ENCODE measurements around the gene CHSY1. TPM values are rescaled to one million over a fixed set of nuclear protein-coding genes. Genes with fewer than 3 reads are reported as not detected.

The CHSY1 gene
- total and polyA plus RNA-seq, 2 experiments from 2014 or later: 5.2 to 31.3 TPM

DNA sequence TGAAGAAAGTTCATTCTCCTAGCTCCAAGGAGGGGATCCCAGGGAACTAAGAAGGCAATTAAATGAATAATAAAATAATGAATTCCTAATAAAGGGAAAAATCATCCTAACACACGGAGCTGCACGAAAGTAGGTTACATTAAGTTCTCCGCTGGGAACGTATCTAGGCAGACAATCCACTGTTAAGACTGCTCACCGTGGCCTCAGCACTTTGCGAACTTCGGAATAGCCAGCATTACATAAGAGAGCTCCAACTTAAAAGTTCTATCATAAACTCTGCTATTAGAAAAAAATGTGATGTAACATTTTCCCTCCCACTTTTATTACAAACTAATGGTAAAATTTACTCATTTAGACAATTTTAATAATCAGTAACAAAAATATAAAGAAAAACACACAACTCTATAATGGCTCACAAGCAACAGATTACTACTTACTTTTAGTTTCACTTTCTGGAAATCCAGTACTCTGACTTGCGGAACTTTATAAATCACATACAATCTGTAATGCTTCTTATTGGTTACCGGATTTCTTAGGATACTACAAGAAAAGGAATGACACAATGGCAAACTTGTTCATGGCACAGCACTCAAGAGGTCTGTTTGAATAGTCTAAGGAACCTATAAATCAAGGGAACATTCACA lies 34.7 kb upstream of the CHSY1 start:
- Histone ChIP-seq H3K4me1 (ENCODE audit: insufficient read depth) (no peaks in the 10 kb centered on the region), H3K27me3 (replicated peaks; ENCODE audit: insufficient read depth) (no peaks in the 10 kb centered on the region), H3K4me3 (no peak overlapping the region), H3K9ac (no peak overlapping the region), H3K79me2 (ENCODE audit: insufficient read depth) (peaks cover 65% of the 10 kb centered on the region), H3K9me2 (ENCODE audit: insufficient read depth) (no peaks in the 10 kb centered on the region), H3K36me3 (ENCODE audit: low read depth) (peaks cover 65% of the 10 kb centered on the region), H3K27ac (no peak overlapping the region), H3F3A (ENCODE audit: insufficient read depth) (0 out of 2 replicates have a peak, but pooled peaks cover 17% of the 10 kb centered on the region), H2AFZ (no peak overlapping the region), H3K9me3 (ENCODE audit: low read depth) (no peaks in the 10 kb centered on the region), H3K4me2 (ENCODE audit: unreplicated experiment) (no peak overlapping the region), H4K20me1 (ENCODE audit: insufficient read depth) (0 out of 2 replicates have a peak, but pooled peaks cover 5% of the 10 kb centered on the region)
- WGBS, 2 experiments (ENCODE audit: low coverage in 1 of 2, low lambda C conversion rate in 2 of 2, missing lambda C conversion rate in 2 of 2): 87 to 88% methylated on average over 9 of the region's 9 CpGs
- no peak for DNase-seq
- no peak for TF ChIP-seq EZH2 (IDR thresholded peaks at IDR 0.05; ENCODE audit: insufficient read depth, poor library complexity, severe bottlenecking)
- TF ChIP-seq EZH2phosphoT487 (IDR thresholded peaks at IDR 0.05; ENCODE audit: insufficient read depth, low read depth): no peak
- in situ Hi-C loops (cut with MboI): no loop called here

DNA sequence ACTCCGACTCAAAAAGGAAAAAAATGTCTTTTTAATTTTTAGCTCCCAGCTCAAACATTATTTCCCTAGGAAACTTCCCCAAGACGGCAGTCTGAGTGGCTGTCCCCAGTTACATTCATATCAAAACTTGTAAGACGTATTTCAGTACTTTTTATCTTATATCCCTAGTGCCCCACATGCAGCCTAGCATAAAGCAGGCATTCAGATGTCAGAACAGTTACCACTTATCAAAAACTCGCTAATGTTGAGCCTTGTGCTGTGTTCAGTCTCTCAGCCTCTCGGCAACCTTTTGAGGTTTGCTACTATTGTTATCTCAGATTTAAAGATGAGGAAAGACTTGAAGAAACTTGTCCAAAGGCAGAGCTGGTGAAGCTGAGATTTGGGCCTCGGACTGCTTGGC lies 32.1 kb upstream of the CHSY1 start:
- Histone ChIP-seq H3K9ac (no peak overlapping the region), H3K4me3 (no peak overlapping the region), H3K9me3 (ENCODE audit: low read depth) (no peaks in the 10 kb centered on the region), H3K4me1 (ENCODE audit: insufficient read depth) (no peaks in the 10 kb centered on the region), H3K9me2 (ENCODE audit: insufficient read depth) (no peaks in the 10 kb centered on the region), H3K27ac (no peak overlapping the region), H4K20me1 (ENCODE audit: insufficient read depth) (0 out of 2 replicates have a peak, but pooled peaks cover 5% of the 10 kb centered on the region), H3F3A (ENCODE audit: insufficient read depth) (peaks cover 31% of the 10 kb centered on the region), H3K4me2 (ENCODE audit: unreplicated experiment) (no peak overlapping the region), H2AFZ (no peak overlapping the region), H3K79me2 (ENCODE audit: insufficient read depth) (peaks cover 38% of the 10 kb centered on the region), H3K36me3 (ENCODE audit: low read depth) (peaks cover 57% of the 10 kb centered on the region), H3K27me3 (replicated peaks; ENCODE audit: insufficient read depth) (no peaks in the 10 kb centered on the region)
- TF ChIP-seq EZH2 (IDR thresholded peaks at IDR 0.05; ENCODE audit: insufficient read depth, poor library complexity, severe bottlenecking) (no peak), EZH2phosphoT487 (IDR thresholded peaks at IDR 0.05; ENCODE audit: insufficient read depth, low read depth) (no peak)
- in situ Hi-C loops (cut with MboI): no loop called here
- DNase-seq: no peak
- WGBS, 2 experiments (ENCODE audit: low coverage in 1 of 2, low lambda C conversion rate in 2 of 2, missing lambda C conversion rate in 2 of 2): 78 to 82% methylated on average over 6 of the region's 6 CpGs

GRCh38 chr15:101280007-101280406 lies 28.2 kb upstream of the CHSY1 start:
- Histone ChIP-seq H3K27ac (no peak overlapping the region), H3F3A (ENCODE audit: insufficient read depth) (peaks cover 44% of the 10 kb centered on the region), H3K4me2 (ENCODE audit: unreplicated experiment) (no peak overlapping the region), H3K27me3 (replicated peaks; ENCODE audit: insufficient read depth) (no peaks in the 10 kb centered on the region), H3K9me3 (ENCODE audit: low read depth) (no peaks in the 10 kb centered on the region), H4K20me1 (ENCODE audit: insufficient read depth) (no peaks in the 10 kb centered on the region), H2AFZ (no peak overlapping the region), H3K9ac (no peak overlapping the region), H3K79me2 (ENCODE audit: insufficient read depth) (peaks cover 20% of the 10 kb centered on the region), H3K4me1 (ENCODE audit: insufficient read depth) (peaks cover 13% of the 10 kb centered on the region; the same call in 1 of the 2 replicates), H3K9me2 (ENCODE audit: insufficient read depth) (no peaks in the 10 kb centered on the region), H3K36me3 (ENCODE audit: low read depth) (peaks cover 36% of the 10 kb centered on the region), H3K4me3 (no peak overlapping the region)
- TF ChIP-seq EZH2 (IDR thresholded peaks at IDR 0.05; ENCODE audit: insufficient read depth, poor library complexity, severe bottlenecking) (no peak), EZH2phosphoT487 (IDR thresholded peaks at IDR 0.05; ENCODE audit: insufficient read depth, low read depth) (no peak)
- DNase-seq: no peak
- in situ Hi-C loops (cut with MboI): no loop called here
- WGBS, 2 experiments (ENCODE audit: low coverage in 1 of 2, low lambda C conversion rate in 2 of 2, missing lambda C conversion rate in 2 of 2): 96 to 98% methylated on average over 2 of the region's 2 CpGs

GRCh38 chr15:101277943-101278564 lies 26.2 kb upstream of the CHSY1 start:
- Histone ChIP-seq H3K9me3 (ENCODE audit: low read depth) (no peaks in the 10 kb centered on the region), H4K20me1 (ENCODE audit: insufficient read depth) (no peaks in the 10 kb centered on the region), H3K9ac (peak overlapping the region; percentile 100), H3K79me2 (ENCODE audit: insufficient read depth) (peaks cover 40% of the 10 kb centered on the region), H2AFZ (peak overlapping the region; percentile 82), H3F3A (ENCODE audit: insufficient read depth) (peaks cover 54% of the 10 kb centered on the region), H3K9me2 (ENCODE audit: insufficient read depth) (no peaks in the 10 kb centered on the region), H3K4me1 (ENCODE audit: insufficient read depth) (peaks cover 13% of the 10 kb centered on the region; the same call in 1 of the 2 replicates), H3K27me3 (replicated peaks; ENCODE audit: insufficient read depth) (no peaks in the 10 kb centered on the region), H3K4me2 (ENCODE audit: unreplicated experiment) (peak overlapping the region; percentile 93), H3K27ac (peak overlapping the region; percentile 98), H3K36me3 (ENCODE audit: low read depth) (peaks cover 50% of the 10 kb centered on the region), H3K4me3 (peak overlapping the region; percentile 99)
- DNase-seq: no peak
- in situ Hi-C loops (cut with MboI): no loop called here
- whole genome bisulfite sequencing, 2 experiments (ENCODE audit: low coverage in 1 of 2, low lambda C conversion rate in 2 of 2, missing lambda C conversion rate in 2 of 2): 73 to 75% methylated on average over 12 of the region's 12 CpGs
- TF ChIP-seq EZH2 (IDR thresholded peaks at IDR 0.05; ENCODE audit: insufficient read depth, poor library complexity, severe bottlenecking) (no peak), EZH2phosphoT487 (IDR thresholded peaks at IDR 0.05; ENCODE audit: insufficient read depth, low read depth) (no peak)

Measured in GM23248 (cell line).